NCI-H2081 (cell line): ENCODE data around the gene ADSS1.
"Not testable (repeated sequence)": the region's sequence is repeated elsewhere in the genome, so short reads cannot be mapped to it uniquely, and the experiment has no call there.

ENCODE experiments used
- DNase-seq, 2 experiments: peaks; one replicate each; lab custom pipeline; 2025; lab: John Stamatoyannopoulos, UW

ADSS1 gene

GRCh38 chr14:104717646-104718045, 6.4 kb upstream of the ADSS1 start:
- no peak for DNase-seq

- DNase-seq: no peak
Observed at GRCh38 chr14:104718147-104718546, 5.9 kb upstream of the ADSS1 start.

- no peak for DNase-seq
Observed at GRCh38 chr14:104718871-104719270, 5.2 kb upstream of the ADSS1 start.

- no peak for DNase-seq
Observed at GRCh38 chr14:104719343-104719742, 4.7 kb upstream of the ADSS1 start.

- DNase-seq: no peak
Observed at GRCh38 chr14:104721505-104722431, 2.3 kb upstream of the ADSS1 start.

- no peak for DNase-seq
Observed at GRCh38 chr14:104722938-104723650, 935 bp upstream of the ADSS1 start.

GRCh38 chr14:104724407-104724980, 465 bp downstream of the ADSS1 start:
- DNase-seq: no peak

- DNase-seq: no peak
Observed at GRCh38 chr14:104724981-104725771, 1.1 kb downstream of the ADSS1 start.

- DNase-seq: no peak
Observed at GRCh38 chr14:104725772-104726548, 1.9 kb downstream of the ADSS1 start.

- DNase-seq: no peak
Observed at GRCh38 chr14:104726600-104727451, 2.8 kb downstream of the ADSS1 start.

GRCh38 chr14:104728631-104729030, 4.6 kb downstream of the ADSS1 start:
- no peak for DNase-seq

- DNase-seq: not testable (repeated sequence)
Observed at GRCh38 chr14:104729176-104729834, 5.3 kb downstream of the ADSS1 start.

- DNase-seq: no peak
Observed at GRCh38 chr14:104729835-104730181, 5.8 kb downstream of the ADSS1 start.

- no peak for DNase-seq
Observed at GRCh38 chr14:104730487-104730886, 6.5 kb downstream of the ADSS1 start.

GRCh38 chr14:104731320-104732294, 7.6 kb downstream of the ADSS1 start:
- no peak for DNase-seq

- no peak for DNase-seq
Observed at GRCh38 chr14:104732355-104732804, 8.4 kb downstream of the ADSS1 start.

- DNase-seq: no peak
Observed at GRCh38 chr14:104732931-104733681, 9.1 kb downstream of the ADSS1 start.
